HuH-7 (cell line): ENCODE data around the gene OR52W1.
"Not testable (repeated sequence)": the region's sequence is repeated elsewhere in the genome, so short reads cannot be mapped to it uniquely, and the experiment has no call there.

Source experiments
- DNase-seq: peaks from one replicate; pipeline ENCODE4 v3.0.0; 2011; ENCODE audit warnings: low spot score

The OR52W1 gene

GRCh38 chr11:6217722-6218121 is 18.7 kb downstream of the OR52W1 start:
- no peak for DNase-seq

- no peak for DNase-seq
Measured at GRCh38 chr11:6219359-6219758, 20.3 kb downstream of the OR52W1 start.

GRCh38 chr11:6223854-6224253 is 24.8 kb downstream of the OR52W1 start:
- no peak for DNase-seq

- DNase-seq, result no peak
Measured at GRCh38 chr11:6224421-6224820, 25.4 kb downstream of the OR52W1 start.

- no peak for DNase-seq
Measured at GRCh38 chr11:6225024-6225423, 26.0 kb downstream of the OR52W1 start.

- DNase-seq, result no peak
Measured at GRCh38 chr11:6225896-6226295, 26.9 kb downstream of the OR52W1 start.

- no peak for DNase-seq
Measured at GRCh38 chr11:6228520-6228919, 29.5 kb downstream of the OR52W1 start.

- peak; percentile 61 for DNase-seq
Measured at GRCh38 chr11:6229911-6230310, 30.9 kb downstream of the OR52W1 start.

- DNase-seq, result no peak
Measured at GRCh38 chr11:6232899-6233298, 33.9 kb downstream of the OR52W1 start.

GRCh38 chr11:6233984-6234386 is 35.0 kb downstream of the OR52W1 start:
- no peak for DNase-seq

- DNase-seq, result peak; percentile 92
Measured at GRCh38 chr11:6234387-6235107, 35.5 kb downstream of the OR52W1 start, which contains the start of gene FHIP1B. Gene FHIP1B, minus strand, starts transcription at chr11:6234636. Its CDS starts 10,120 bp downstream, at chr11:6224516.

GRCh38 chr11:6237266-6237665 is 38.2 kb downstream of the OR52W1 start:
- DNase-seq, result no peak

GRCh38 chr11:6237761-6238302 is 38.8 kb downstream of the OR52W1 start:
- no peak for DNase-seq

- no peak for DNase-seq
Measured at GRCh38 chr11:6238902-6239301, 39.9 kb downstream of the OR52W1 start, which contains the start of gene CNGA4. Gene CNGA4, plus strand, starts transcription at chr11:6239089. Its CDS starts 118 bp downstream, at chr11:6239207.

- DNase-seq, result no peak
Measured at GRCh38 chr11:6240139-6240538, 41.1 kb downstream of the OR52W1 start.

- DNase-seq, result no peak
Measured at GRCh38 chr11:6240781-6241180, 41.8 kb downstream of the OR52W1 start.

- no peak for DNase-seq
Measured at GRCh38 chr11:6241316-6241715, 42.3 kb downstream of the OR52W1 start.

- no peak for DNase-seq
Measured at GRCh38 chr11:6245536-6245935, 46.5 kb downstream of the OR52W1 start.

GRCh38 chr11:6248248-6248647 is 49.2 kb downstream of the OR52W1 start:
- DNase-seq, result no peak

GRCh38 chr11:6248897-6249296 is 49.9 kb downstream of the OR52W1 start:
- not testable (repeated sequence) for DNase-seq
